NCI-H2081 treated with DMSO at 0.1 percent for 48 hours (cell line): Measurements from ENCODE around the gene CEL.
"Not testable (repeated sequence)": the region's sequence is repeated elsewhere in the genome, so short reads cannot be mapped to it uniquely, and the experiment has no call there.

Experiments
- DNase-seq: peaks from one replicate; lab custom pipeline; 2025; lab: John Stamatoyannopoulos, UW

Gene CEL

GRCh38 chr9:133048595-133048994, 13.2 kb upstream of the CEL start:
- no peak for DNase-seq

GRCh38 chr9:133049043-133049442, 12.7 kb upstream of the CEL start:
- no peak for DNase-seq

GRCh38 chr9:133050142-133050541, 11.6 kb upstream of the CEL start:
- peak; percentile 24 for DNase-seq

- no peak for DNase-seq
Measured at GRCh38 chr9:133050781-133051180, 11.0 kb upstream of the CEL start.

GRCh38 chr9:133051281-133051900, 10.4 kb upstream of the CEL start:
- no peak for DNase-seq

GRCh38 chr9:133051966-133052539, 9.7 kb upstream of the CEL start:
- no peak for DNase-seq

GRCh38 chr9:133054194-133054890, 7.4 kb upstream of the CEL start:
- DNase-seq: no peak

GRCh38 chr9:133054966-133055365, 6.8 kb upstream of the CEL start:
- no peak for DNase-seq

GRCh38 chr9:133055788-133056420, 5.9 kb upstream of the CEL start:
- DNase-seq: no peak

GRCh38 chr9:133056533-133056932, 5.2 kb upstream of the CEL start:
- DNase-seq: no peak

- no peak for DNase-seq
Measured at GRCh38 chr9:133057006-133057405, 4.8 kb upstream of the CEL start.

GRCh38 chr9:133057553-133057952, 4.2 kb upstream of the CEL start:
- DNase-seq: no peak

GRCh38 chr9:133058071-133058470, 3.7 kb upstream of the CEL start:
- DNase-seq: no peak

GRCh38 chr9:133058550-133059320, 3.0 kb upstream of the CEL start:
- no peak for DNase-seq

GRCh38 chr9:133059623-133060022, 2.2 kb upstream of the CEL start:
- DNase-seq: no peak

GRCh38 chr9:133060417-133060841, 1.4 kb upstream of the CEL start:
- no peak for DNase-seq

- not testable (repeated sequence) for DNase-seq
Measured at GRCh38 chr9:133061019-133061763, 590 bp upstream of the CEL start.

- not testable (repeated sequence) for DNase-seq
Measured at GRCh38 chr9:133062569-133062968, 788 bp downstream of the CEL start.

GRCh38 chr9:133063159-133063499, 1.3 kb downstream of the CEL start:
- no peak for DNase-seq

GRCh38 chr9:133063500-133064231, 1.9 kb downstream of the CEL start:
- DNase-seq: no peak
